ENCODE results near the gene INSYN2A. TPM values are rescaled to one million over a fixed set of nuclear protein-coding genes. Genes with fewer than 3 reads are reported as not detected.

Gene INSYN2A
- total RNA-seq, 2 donors from 2014 or later, result not detected

- ATAC-seq (no peak), DNase-seq (no peak)
- Histone ChIP-seq H3K4me1 (no peaks in the 10 kb centered on the region), H3K9me3 (no peaks in the 10 kb centered on the region), H3K36me3 (replicated peaks in 1 of 2; ENCODE audit: insufficient read depth in 1 of 2, low read depth in 2 of 2) (no peaks in the 10 kb centered on the region), H3K27me3 (no peaks in the 10 kb centered on the region), H3K4me3 (no peak overlapping the region), H3K27ac (no peak overlapping the region)
- intact Hi-C loops (cut with DNase I), result no loop called here
- WGBS, 2 donors, result 95 to 97% methylated on average over 4 of the region's 4 CpGs
- no peak for TF ChIP-seq POLR2A (IDR thresholded peaks at IDR 0.05)
- no peak for TF ChIP-seq CTCF (IDR thresholded peaks at IDR 0.05)
Observed at GRCh38 chr10:127182161-127182560, 14.2 kb downstream of the INSYN2A start.

- no peak for TF ChIP-seq POLR2A (IDR thresholded peaks at IDR 0.05)
- no peak for TF ChIP-seq CTCF (IDR thresholded peaks at IDR 0.05)
- no peaks in the 10 kb centered on the region for H3K36me3 ChIP-seq (replicated peaks in 1 of 2; ENCODE audit: insufficient read depth in 1 of 2, low read depth in 2 of 2)
- H3K27me3 ChIP-seq, result no peaks in the 10 kb centered on the region
- ATAC-seq (no peak), DNase-seq (no peak)
- H3K4me1 ChIP-seq, result no peaks in the 10 kb centered on the region
- H3K4me3 ChIP-seq, result no peak overlapping the region
- WGBS, 2 donors, result 89 to 99% methylated on average over 6 of the region's 6 CpGs
- no peak overlapping the region for H3K27ac ChIP-seq
- intact Hi-C loops (cut with DNase I), result no loop called here
- no peaks in the 10 kb centered on the region for H3K9me3 ChIP-seq
Observed at GRCh38 chr10:127179612-127180250, 16.7 kb downstream of the INSYN2A start.

GRCh38 chr10:127176649-127177048, 19.7 kb downstream of the INSYN2A start:
- H3K36me3 ChIP-seq (replicated peaks in 1 of 2; ENCODE audit: insufficient read depth in 1 of 2, low read depth in 2 of 2), result no peaks in the 10 kb centered on the region
- no peak for TF ChIP-seq CTCF (IDR thresholded peaks at IDR 0.05)
- no peaks in the 10 kb centered on the region for H3K9me3 ChIP-seq
- intact Hi-C loops (cut with DNase I), result no loop called here
- no peak for DNase-seq
- no peaks in the 10 kb centered on the region for H3K27me3 ChIP-seq
- no peak for ATAC-seq
- 88 to 93% methylated on average over 16 of the region's 16 CpGs for WGBS, 2 donors
- no peak overlapping the region for H3K27ac ChIP-seq
- no peaks in the 10 kb centered on the region for H3K4me1 ChIP-seq
- H3K4me3 ChIP-seq, result no peak overlapping the region

- TF ChIP-seq POLR2A (IDR thresholded peaks at IDR 0.05), result no peak
- TF ChIP-seq CTCF (IDR thresholded peaks at IDR 0.05), result no peak
- Histone ChIP-seq H3K27ac (no peak overlapping the region), H3K27me3 (no peaks in the 10 kb centered on the region), H3K4me1 (no peaks in the 10 kb centered on the region), H3K4me3 (no peak overlapping the region), H3K9me3 (no peaks in the 10 kb centered on the region), H3K36me3 (replicated peaks in 1 of 2; ENCODE audit: insufficient read depth in 1 of 2, low read depth in 2 of 2) (no peaks in the 10 kb centered on the region)
- intact Hi-C loops (cut with DNase I), result no loop called here
- WGBS, 2 donors, result 92 to 95% methylated on average over 30 to 37 of the region's 40 CpGs
- no peak for ATAC-seq
- DNase-seq, result no peak
Observed at GRCh38 chr10:127175357-127176110, 20.9 kb downstream of the INSYN2A start.

- 90 to 95% methylated on average over 8 of the region's 8 CpGs for WGBS, 2 donors
- no peak overlapping the region for H3K4me3 ChIP-seq
- H3K36me3 ChIP-seq (replicated peaks in 1 of 2; ENCODE audit: insufficient read depth in 1 of 2, low read depth in 2 of 2), result no peaks in the 10 kb centered on the region
- ATAC-seq (no peak), DNase-seq (no peak)
- H3K27ac ChIP-seq, result no peak overlapping the region
- no peak for TF ChIP-seq CTCF (IDR thresholded peaks at IDR 0.05)
- no peak for TF ChIP-seq POLR2A (IDR thresholded peaks at IDR 0.05)
- H3K4me1 ChIP-seq, result no peaks in the 10 kb centered on the region
- H3K9me3 ChIP-seq, result no peaks in the 10 kb centered on the region
- intact Hi-C loops (cut with DNase I), result no loop called here
- H3K27me3 ChIP-seq, result no peaks in the 10 kb centered on the region
Observed at GRCh38 chr10:127174866-127175265, 21.5 kb downstream of the INSYN2A start.

All from body of pancreas (tissue), 4 donors.